Measurements from ENCODE around the gene DHRS12. TPM values are rescaled to one million over a fixed set of nuclear protein-coding genes. Genes with fewer than 3 reads are reported as not detected.

DHRS12 gene
- total RNA-seq, 1 experiment from 2014 or later = 6.9 TPM

GRCh38 chr13:51746802-51747201, 57.2 kb downstream of the DHRS12 start:
- BruUV-seq (replicated peaks) = no TSS peak

GRCh38 chr13:51745243-51745642, 58.7 kb downstream of the DHRS12 start:
- intact Hi-C loops (cut with micrococcal nuclease; ENCODE audit: unreplicated experiment) = no loop called here
- no peak overlapping the region for H2AFZ ChIP-seq
- TF ChIP-seq EZH2 (IDR thresholded peaks at IDR 0.05; ENCODE audit: low read depth) (no peak), CTCF (conservative IDR thresholded peaks at IDR 0.05) (no peak)
- H3K4me1 ChIP-seq (replicated peaks; ENCODE audit: insufficient read depth) = no peaks in the 10 kb centered on the region
- H3K36me3 ChIP-seq (ENCODE audit: low read depth) = peaks cover 31% of the 10 kb centered on the region
- no peak for DNase-seq
- no peaks in the 10 kb centered on the region for H3K79me2 ChIP-seq (ENCODE audit: low read depth)
- no peaks in the 10 kb centered on the region for H4K20me1 ChIP-seq (ENCODE audit: insufficient read depth)
- H3K9me3 ChIP-seq (ENCODE audit: insufficient read depth, low read depth) = peaks cover 18% of the 10 kb centered on the region
- no peaks in the 10 kb centered on the region for H3K27me3 ChIP-seq (ENCODE audit: insufficient read depth, low read depth)
- BruUV-seq (replicated peaks) = no TSS peak
- H3K27ac ChIP-seq = no peak overlapping the region
- H3K4me3 ChIP-seq = no peak overlapping the region
- no peaks in the 10 kb centered on the region for H3F3A ChIP-seq (ENCODE audit: insufficient read depth, low read depth)
- ChIA-PET POLR2A (ENCODE audit: unreplicated experiment) (no interaction called here), CTCF (no interaction called here)
- no peaks in the 10 kb centered on the region for H3K9me2 ChIP-seq (ENCODE audit: insufficient read depth)
- H3K4me2 ChIP-seq = no peak overlapping the region

More at GRCh38 chr13:51746802-51747201, 57.2 kb downstream of the DHRS12 start:
- Histone ChIP-seq H3K9me2 (ENCODE audit: insufficient read depth) (no peaks in the 10 kb centered on the region), H3K27ac (no peak overlapping the region), H3K9me3 (ENCODE audit: insufficient read depth, low read depth) (peaks cover 18% of the 10 kb centered on the region), H3K4me3 (no peak overlapping the region), H3K4me1 (replicated peaks; ENCODE audit: insufficient read depth) (no peaks in the 10 kb centered on the region), H2AFZ (no peak overlapping the region), H3K79me2 (ENCODE audit: low read depth) (no peaks in the 10 kb centered on the region), H3F3A (ENCODE audit: insufficient read depth, low read depth) (no peaks in the 10 kb centered on the region), H3K4me2 (no peak overlapping the region), H3K36me3 (ENCODE audit: low read depth) (peaks cover 31% of the 10 kb centered on the region), H3K27me3 (ENCODE audit: insufficient read depth, low read depth) (no peaks in the 10 kb centered on the region), H4K20me1 (ENCODE audit: insufficient read depth) (no peaks in the 10 kb centered on the region)
- ChIA-PET CTCF (no interaction called here), POLR2A (ENCODE audit: unreplicated experiment) (no interaction called here)
- no peak for TF ChIP-seq EZH2 (IDR thresholded peaks at IDR 0.05; ENCODE audit: low read depth)
- no peak for TF ChIP-seq CTCF (conservative IDR thresholded peaks at IDR 0.05)
- intact Hi-C loops (cut with micrococcal nuclease; ENCODE audit: unreplicated experiment) = no loop called here
- no peak for DNase-seq

- H3K9me3 ChIP-seq (ENCODE audit: insufficient read depth, low read depth) = peaks cover 6% of the 10 kb centered on the region; the same call in 1 of the 2 replicates
- H3K79me2 ChIP-seq (ENCODE audit: low read depth) = no peaks in the 10 kb centered on the region
- H3K4me2 ChIP-seq = no peak overlapping the region
- CTCF ChIA-PET = no interaction called here
- TF ChIP-seq EZH2 (IDR thresholded peaks at IDR 0.05; ENCODE audit: low read depth) = no peak
- no peak for TF ChIP-seq CTCF (conservative IDR thresholded peaks at IDR 0.05)
- H3F3A ChIP-seq (ENCODE audit: insufficient read depth, low read depth) = no peaks in the 10 kb centered on the region
- DNase-seq = no peak
- intact Hi-C loops (cut with micrococcal nuclease; ENCODE audit: unreplicated experiment) = no loop called here
- no peak overlapping the region for H2AFZ ChIP-seq
- H3K4me1 ChIP-seq (replicated peaks; ENCODE audit: insufficient read depth) = no peaks in the 10 kb centered on the region
- BruUV-seq (replicated peaks) = no TSS peak
- H4K20me1 ChIP-seq (ENCODE audit: insufficient read depth) = no peaks in the 10 kb centered on the region
- no peak overlapping the region for H3K27ac ChIP-seq
- H3K4me3 ChIP-seq = no peak overlapping the region
- POLR2A ChIA-PET (ENCODE audit: unreplicated experiment) = interaction anchor here (0.6 kb wide), 1 partner anchor 55 kb away, joined by 3 read pairs; no protein-coding TSS in a partner anchor
- no peaks in the 10 kb centered on the region for H3K9me2 ChIP-seq (ENCODE audit: insufficient read depth)
- no peaks in the 10 kb centered on the region for H3K27me3 ChIP-seq (ENCODE audit: insufficient read depth, low read depth)
- 0 out of 2 replicates have a peak, but pooled peaks cover 15% of the 10 kb centered on the region for H3K36me3 ChIP-seq (ENCODE audit: low read depth)
Observed at GRCh38 chr13:51742611-51743010, 61.4 kb downstream of the DHRS12 start.

All from PC-9 (cell line).